IPS-NIHi7 (cell line): ENCODE results near the gene LAGE3.

Experiments used
- DNase-seq: peaks from one replicate; pipeline ENCODE4 v3.0.0; 2012; ENCODE audit warnings: mixed read lengths; ENCODE audit errors: extremely low spot score

Gene LAGE3

DNA sequence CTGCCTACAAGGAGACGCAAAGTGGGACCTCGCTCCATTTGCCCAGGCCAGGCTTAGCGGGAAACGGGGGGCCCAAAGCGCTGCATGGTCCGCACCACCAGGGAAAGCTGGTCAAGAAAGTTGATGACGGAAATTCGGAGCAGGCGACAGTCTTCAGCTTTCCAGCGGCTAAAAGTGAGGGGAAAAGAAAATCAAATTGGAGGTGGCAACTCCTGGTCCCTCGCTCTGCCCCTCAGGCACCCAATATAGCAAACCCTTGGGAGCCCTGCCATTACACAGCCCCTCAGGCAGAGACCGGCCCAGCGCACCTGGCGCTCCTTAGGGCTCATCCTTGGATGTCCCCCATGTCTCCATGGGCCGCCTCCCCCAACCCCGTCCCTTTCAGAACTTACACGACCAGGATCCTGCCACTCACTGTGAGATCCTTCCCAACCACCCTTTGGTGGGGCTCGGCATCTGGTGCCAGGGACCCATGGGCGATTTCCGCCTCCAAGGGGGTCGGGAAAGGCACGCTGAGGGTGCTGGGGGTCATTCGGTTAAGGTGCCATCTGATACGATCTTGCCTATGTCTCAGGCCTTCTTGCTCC lies 1.1 kb downstream of the LAGE3 start:
- no peak for DNase-seq

GRCh38 chrX:154476821-154477220 lies 2.3 kb downstream of the LAGE3 start:
- no peak for DNase-seq

DNA sequence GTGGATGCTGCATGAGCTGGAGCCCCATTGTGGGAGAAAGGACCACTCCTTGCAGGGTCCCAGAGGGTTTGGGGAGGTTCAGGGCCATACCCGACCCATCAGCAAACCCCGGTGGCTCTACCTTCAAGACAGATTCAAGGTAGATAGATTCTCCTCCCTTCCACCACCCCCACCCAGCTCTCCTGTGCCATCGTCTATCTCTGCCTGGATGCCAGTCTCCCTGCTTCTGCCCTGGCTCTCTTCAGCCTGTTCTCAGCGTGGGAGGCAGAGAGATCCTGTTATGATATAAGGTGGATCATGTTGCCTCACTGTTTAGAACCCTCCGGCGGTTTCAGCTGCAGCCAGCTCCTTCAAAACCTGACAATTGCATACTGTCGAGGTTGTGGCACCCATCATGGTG lies 5.4 kb downstream of the LAGE3 start:
- no peak for DNase-seq

DNA sequence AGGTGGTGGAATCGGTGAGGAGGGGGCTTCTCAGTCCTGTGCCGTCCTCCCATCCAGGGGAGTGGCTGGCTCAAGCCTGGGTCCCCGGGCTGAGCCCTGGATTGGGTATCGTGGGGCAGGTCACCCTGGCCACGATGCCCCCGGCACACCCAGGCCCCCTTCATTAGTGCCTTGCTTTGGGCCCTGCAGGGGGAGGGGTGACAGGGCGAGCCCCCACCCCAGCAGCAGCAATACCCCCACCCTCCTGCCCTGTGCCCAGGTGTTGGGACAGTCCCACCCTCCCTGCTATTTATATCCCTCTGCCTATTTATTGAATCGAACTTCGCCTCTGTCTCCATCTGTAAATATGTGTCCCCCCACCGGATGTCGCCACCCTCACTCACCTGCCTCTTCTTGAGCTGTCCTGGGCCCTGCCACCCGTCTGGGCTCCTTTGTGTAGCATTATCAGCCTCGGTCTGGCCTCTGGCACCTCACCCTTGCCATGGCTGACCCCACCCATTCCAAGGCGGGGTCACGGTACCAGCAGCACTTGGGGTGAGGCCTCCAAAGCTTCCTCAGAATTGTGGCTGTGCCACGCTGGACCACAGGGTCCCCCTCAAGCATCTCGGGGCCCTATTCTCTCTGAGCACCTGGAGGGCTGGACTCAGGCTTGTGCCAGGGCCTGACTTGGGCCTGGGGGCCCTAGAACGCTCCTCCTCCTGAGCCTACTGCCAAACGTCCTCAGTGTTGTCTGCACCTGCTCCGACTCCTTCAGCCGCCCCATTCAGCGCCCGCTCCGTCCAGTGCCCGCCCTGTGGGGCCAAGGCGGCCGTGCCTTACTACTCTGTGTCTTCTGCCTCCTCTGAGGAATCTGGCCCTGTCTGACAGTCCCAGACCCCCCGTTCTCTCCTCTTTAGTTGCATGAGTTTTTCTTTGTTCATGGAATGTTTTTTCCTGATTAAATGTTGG lies 6.1 kb downstream of the LAGE3 start:
- no peak for DNase-seq

DNA sequence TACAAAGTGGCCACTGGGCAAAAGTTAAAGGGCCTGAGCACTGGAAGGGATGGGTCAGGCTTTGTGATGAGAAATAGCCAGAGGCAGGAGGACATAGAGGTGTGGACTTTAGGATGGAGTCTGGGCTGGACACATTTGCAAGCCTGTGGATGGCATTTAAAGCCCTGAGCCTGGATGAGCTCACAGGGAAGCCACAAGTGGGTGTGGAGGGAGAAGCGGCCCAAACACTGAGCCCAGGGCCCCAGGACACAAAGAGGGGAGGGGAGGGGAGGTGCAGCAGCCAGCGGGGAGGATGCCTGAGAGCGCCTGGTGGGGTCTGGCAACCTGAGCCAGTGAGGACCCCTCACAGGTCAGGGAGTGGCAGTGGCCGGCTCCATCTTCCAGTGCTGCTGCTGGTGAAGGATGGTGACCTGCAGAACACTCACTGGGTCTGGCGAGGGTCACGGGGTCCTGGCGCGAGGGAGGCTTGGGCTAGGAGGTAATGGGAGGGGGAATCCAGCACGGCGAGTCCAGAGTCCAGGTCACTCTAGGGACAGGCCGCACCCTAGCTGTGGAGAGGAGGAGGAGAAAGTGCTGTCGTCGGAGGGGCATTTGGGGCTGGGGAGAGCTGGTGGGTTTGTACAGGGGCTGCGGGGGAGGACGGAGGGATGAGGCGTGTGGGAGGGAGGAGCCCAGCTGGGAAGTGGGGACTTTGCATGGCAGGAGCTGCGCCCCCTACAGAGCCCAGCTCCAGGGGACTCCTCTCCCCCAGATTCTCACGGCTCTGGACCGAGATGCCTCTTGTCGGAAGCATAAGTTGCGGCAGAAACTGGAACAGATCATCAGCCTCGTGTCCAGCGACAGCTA lies 7.0 kb downstream of the LAGE3 start:
- DNase-seq: no peak

DNA sequence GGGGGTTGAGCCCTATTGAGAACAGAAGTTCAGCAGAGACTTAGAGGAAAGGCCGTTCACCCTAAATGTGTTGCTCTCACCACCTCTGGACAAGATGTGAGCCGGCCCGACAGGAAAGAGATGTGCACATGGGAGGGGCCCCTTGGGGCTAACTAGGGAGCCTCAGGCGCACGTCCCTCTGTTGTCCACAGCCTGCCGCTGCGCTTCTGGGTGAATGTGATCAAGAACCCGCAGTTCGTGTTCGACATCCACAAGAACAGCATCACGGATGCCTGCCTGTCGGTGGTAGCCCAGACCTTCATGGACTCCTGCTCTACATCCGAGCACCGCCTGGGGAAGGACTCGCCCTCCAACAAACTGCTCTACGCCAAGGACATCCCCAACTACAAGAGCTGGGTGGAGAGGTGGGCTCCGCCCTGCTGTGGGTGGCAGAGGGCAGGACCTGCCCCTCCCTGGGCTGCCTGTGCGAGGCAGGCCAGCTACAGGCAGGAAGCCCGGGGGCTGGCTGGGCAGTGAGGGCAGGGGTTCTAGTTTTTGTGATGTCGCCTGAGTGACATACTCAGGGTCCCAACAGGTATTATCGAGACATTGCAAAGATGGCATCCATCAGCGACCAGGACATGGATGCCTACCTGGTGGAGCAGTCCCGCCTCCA lies 8.0 kb downstream of the LAGE3 start:
- DNase-seq: no peak

DNA sequence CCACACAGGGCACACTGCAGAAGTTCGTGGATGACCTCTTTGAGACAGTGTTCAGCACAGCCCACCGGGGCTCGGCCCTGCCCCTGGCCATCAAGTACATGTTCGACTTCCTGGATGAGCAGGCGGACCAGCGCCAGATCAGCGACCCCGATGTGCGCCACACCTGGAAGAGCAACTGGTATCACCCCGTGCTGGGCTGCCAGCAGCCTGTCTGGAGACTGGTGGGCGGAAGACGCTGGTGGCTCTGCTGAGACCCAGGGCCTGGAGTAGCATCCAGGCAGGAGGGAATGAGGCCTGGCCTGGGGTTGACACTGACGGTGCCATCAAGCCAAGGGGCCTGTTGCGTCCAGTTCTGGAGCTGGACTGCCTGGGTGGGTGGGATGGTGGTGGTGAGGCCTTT lies 8.6 kb downstream of the LAGE3 start:
- DNase-seq: no peak

DNA sequence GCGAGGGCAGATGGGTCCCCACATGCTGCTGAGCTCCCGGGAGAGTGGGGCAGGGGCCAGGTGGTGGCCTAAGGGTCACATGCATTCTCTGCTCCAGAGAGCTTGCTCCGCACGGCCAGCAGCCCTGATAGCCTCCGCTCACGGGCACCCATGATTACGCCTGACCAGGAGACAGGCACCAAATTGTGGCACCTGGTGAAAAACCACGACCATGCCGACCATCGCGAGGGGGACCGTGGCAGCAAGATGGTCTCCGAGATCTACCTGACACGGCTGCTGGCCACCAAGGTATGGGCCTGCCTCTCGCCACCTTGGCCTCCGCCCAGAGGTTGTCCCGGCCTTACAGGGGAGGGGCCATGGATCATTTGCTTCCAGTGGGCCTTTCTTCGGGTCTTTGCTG lies 9.2 kb downstream of the LAGE3 start:
- no peak for DNase-seq

- DNase-seq: no peak
Observed at GRCh38 chrX:154469114-154469513, 10.0 kb downstream of the LAGE3 start.

DNA sequence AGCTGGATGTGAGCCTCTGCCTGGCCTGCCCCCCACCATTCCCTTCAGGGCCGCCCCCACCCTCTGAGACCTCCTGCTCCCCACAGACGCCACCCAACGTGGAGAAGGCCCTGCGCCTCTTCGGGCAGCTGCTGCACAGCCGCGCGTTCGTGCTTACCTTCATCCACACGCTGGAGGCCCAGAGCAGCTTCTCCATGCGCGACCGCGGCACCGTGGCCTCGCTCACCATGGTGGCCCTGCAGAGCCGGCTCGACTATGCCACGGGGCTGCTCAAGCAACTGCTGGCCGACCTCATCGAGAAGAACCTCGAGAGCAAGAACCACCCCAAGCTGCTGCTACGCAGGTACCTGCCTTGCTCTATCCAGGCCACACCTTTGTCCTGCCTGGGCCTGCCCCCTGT lies 10.9 kb downstream of the LAGE3 start:
- DNase-seq: no peak

GRCh38 chrX:154467556-154467955 lies 11.5 kb downstream of the LAGE3 start:
- no peak for DNase-seq

DNA sequence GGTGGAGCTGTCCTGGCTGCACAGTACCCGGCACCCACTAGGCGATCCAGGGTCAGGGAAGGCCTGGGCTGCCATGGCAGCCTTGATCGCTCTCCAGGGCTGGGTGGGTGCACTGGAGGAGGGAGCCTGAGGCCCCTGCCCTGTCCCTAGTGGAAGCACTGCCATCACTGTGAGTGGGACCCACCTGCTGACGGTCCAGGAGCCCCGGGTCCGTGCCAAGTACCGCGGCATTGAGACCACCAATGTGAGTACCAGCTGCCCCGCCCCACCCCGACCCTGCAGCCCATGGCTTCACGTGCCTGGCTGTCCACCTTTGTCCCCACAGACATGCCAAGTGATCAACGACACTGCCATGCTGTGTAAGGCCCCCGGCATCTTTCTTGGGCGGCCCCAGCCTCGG lies 12.2 kb downstream of the LAGE3 start:
- DNase-seq: no peak

GRCh38 chrX:154466036-154466435 lies 13.0 kb downstream of the LAGE3 start:
- DNase-seq: no peak

DNA sequence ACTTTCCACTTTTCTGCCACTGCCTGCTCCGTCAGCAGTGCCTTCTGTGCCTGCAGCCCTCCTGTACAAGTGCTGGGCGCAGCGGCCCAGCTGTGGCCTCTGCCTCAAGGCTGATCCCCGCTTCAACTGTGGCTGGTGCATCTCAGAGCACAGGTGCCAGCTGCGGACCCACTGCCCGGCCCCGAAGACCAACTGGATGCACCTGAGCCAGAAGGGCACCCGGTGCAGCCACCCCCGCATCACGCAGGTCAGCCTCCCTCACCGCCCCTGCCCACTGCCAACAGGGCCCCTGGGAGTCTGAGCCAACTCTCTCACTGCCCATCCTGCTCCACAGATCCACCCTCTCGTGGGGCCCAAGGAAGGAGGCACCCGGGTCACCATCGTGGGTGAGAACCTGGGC lies 13.5 kb downstream of the LAGE3 start:
- no peak for DNase-seq

- no peak for DNase-seq
Observed at GRCh38 chrX:154464806-154465365, 14.2 kb downstream of the LAGE3 start.

- DNase-seq: no peak
Observed at GRCh38 chrX:154463611-154464220, 15.4 kb downstream of the LAGE3 start.

DNA sequence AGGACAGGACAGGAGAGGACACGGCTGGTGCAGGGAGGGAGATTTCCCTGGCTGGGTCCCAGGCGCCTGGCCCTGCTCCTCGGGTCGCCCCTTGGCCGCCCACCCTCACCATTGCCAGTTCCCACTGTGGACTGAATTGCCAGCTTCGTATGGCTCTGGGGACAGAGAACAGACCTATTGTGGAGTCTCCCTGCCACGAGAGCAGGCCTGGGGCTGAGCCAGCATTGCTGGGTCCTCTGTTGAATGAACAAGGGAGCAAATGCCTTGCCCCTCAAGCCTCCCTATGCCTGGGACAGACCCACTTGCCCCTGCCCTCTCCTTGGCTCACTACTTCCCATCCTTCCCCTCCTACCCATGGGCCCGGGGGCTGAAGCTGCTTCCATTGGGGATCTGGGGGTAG lies 16.7 kb downstream of the LAGE3 start:
- no peak for DNase-seq

- DNase-seq: no peak
Observed at GRCh38 chrX:154460326-154460725, 18.8 kb downstream of the LAGE3 start.

GRCh38 chrX:154459832-154460231 lies 19.2 kb downstream of the LAGE3 start:
- no peak for DNase-seq

DNA sequence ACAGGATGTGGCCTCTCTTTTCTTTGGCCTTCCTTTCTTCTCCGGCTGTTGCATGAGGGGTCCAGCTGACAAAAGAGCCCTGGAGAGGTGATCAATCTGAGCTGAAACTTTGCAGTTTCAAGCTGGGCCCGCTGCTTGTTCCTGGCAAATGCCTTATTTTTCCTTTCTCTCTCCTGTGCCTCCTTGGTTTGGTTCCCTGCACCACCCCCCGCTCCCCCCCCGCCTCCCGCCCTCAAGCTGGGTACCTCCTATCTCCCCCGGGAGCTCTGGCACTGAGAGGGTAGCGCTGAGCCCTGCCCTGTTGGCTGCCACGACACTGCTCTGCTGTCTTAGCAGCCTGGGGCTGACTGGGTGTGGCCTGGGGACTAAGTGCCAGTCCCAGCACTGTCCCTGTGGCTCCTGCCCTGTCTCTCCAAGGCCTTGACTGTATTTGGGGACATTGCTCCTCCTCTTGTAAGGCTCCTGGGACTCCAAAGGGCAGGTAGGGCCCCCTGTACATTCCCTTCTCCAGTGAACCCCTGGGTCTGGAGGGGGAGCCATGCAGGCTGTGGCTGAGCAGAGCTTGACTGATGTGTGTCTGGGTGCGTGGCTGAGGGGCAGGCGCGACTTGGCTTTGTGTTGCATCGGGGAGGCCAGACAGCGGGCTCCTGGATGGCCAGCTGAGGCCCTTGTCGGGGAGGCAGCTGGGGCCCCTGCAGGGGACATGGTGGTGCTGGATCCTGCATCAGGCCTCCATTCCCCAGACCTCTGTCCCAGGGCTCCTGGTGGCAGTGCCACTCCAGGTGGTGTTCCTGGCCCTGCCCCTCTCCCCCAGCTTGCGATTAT lies 19.9 kb downstream of the LAGE3 start:
- DNase-seq: no peak
